Fibroblast of peridontal ligament (primary cell): ENCODE results near the gene SIGLECL1.
"Not testable (repeated sequence)": the region's sequence is repeated elsewhere in the genome, so short reads cannot be mapped to it uniquely, and the experiment has no call there.

Source experiments
- DNase-seq: peaks from one replicate; pipeline ENCODE4 v3.0.0-alpha.2; 2010; ENCODE audit errors: extremely low read depth

Gene SIGLECL1

DNA sequence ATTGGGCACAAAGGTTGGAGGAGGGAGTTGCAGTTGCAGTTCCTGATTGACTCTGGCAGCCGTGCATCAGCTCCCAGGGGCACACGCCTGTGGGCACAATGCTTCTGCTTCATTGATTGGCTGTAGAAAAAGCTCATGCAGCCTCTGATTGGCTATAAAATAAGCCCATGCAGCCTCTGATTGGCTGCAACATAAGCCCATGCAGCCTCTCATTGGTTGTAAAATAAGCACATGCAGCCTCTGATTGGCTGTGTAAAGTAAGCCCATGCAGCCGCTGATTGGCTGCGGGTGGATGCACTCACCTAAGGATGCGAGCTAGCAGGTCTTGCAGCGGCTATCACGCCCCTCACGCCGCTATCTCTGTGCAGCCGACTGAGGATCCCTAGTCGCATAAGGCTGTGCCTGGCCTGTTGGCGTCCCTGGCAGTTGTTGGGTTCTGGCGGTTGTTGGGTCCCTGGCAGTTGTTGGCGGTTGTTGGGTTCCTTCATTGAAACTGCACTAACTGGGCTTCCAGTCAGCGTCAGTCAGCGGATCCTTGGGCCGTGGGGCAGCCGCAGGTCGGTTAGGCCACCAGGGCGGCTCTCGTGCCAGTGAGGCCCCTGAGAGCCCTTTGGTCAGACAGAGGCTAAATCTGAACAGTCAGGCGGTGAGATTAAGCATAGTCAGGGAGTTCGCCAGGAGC is at the start of gene SIGLECL1:
TSS of gene SIGLECL1 (plus strand) at position 295 of the 682 bp plus-strand sequence. CDS start 12,993 bp downstream, outside the sequence.
- DNase-seq, result no peak

DNA sequence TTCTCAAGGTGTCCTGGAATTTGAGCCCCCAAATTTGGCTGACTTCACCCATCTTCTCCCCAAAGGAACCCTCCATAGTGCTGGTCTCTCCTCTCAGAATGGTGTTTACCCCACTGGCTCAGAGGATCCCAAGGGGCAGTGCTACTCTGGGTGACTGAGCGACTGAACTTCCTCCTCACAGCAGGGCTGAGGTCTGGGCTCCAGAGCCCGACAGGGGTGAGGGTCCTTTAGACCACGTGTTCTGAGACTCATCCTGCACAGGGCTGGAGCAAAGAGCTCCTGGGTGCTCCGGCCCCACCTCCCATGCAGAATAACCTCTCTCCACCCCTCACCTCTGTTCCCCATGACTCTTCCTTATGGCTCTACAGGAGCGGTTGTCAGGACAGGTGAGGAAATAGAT is 49.2 kb upstream of the SIGLECL1 start:
- no peak for DNase-seq

DNA sequence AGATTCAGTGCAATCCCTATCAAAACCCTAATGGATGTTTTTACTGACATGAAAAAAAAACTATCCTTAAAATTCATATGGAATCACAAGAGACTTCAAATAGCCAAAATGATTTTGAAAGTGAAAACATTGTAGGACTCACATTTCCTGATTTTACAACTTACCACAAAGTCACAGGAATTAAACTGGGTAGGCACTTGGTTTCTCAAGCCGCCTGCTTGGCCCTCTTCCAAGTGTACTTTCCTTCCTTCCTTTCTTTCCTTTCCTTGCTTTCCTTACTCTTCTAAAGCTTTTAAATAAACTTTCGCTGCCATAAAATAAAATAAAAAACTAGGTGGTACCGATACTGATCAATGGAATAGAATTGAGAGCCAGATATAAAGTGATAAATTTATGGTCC is 47.0 kb upstream of the SIGLECL1 start:
- no peak for DNase-seq

DNA sequence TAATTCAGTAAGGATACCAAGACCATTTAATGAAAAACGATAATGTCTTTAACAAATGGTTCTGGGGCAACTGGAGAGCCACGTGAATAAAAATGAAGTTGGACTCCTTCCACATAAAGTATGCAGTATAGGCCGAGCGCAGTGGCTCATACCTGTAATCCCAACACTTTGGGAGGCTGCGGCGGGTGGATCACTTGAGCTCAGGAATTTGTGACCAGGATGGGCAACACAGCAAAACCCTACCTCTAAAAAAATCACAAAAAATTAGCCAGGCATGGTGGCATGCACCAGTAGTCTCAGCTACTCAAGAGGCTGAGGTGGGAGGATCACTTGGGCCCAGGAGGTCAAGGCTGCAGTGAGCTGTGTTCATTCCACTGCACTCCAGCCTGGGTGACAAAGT is 46.6 kb upstream of the SIGLECL1 start:
- no peak for DNase-seq

DNA sequence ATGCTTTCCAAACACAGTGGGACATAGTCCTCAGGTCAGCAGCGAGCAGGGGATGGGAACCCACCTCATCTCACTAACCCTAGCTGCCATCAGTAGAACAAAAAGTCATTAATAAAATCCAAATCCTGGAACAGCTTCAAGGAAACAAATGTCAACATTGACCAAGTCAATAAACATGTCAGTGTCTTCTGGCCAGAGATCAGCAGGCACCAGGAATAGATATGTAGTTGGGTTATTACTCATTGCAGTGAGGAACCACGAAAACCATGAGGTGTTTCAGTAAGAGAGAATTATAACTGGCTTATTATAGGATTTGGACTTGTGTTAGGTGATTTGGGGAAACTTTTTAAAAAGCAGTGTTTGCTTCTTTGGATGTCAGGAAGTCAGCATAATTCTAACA is 43.1 kb upstream of the SIGLECL1 start:
- DNase-seq, result no peak

DNA sequence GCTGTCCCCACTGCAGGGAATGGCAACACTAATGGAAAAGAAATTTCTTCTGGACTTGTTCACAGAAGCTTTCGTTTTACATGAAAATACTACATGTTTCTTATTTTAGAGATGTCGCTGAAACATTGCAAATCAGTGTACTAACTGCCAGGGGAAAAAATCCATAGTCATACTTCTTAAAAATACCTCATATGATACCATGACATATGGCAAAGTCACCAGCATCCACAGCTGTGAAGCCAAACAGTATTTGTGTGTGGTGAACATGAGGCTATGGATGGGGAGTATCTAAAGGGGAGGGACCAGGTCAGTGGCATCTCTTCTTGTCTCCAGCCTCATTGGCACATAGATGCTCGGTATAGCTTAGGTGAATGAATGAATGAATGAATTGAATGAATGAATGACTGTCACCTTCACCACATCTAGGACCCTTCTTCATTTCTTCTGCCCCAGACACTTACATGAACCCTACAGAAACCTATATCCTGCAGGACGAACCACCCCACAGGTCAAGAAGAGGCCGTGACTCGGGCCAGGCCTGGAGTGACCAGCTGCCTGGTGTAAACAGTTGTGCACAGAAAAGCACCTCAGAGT is 40.6 kb upstream of the SIGLECL1 start:
- DNase-seq, result no peak

DNA sequence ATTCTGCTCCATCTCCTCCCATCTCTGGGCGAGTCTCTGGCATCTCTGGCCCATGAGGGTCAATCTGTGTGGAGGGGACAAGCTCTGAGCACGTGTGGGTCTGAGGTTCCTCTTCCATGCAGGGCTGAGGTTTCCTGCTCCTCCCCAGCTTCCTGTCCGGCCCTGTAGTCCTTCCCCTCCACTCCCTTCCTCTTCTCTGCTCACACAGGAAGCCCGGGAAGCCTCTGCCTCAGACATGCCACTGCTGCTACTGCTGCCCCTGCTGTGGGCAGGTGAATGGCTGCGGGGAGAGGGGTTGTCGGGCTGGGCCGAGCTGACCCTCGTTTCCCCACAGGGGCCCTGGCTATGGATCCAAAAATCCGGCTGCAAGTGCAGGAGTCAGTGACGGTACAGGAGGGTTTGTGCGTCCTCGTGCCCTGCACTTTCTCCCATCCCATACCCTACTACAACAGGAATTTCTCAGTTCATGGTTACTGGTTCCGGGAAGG is 40.0 kb upstream of the SIGLECL1 start:
- DNase-seq, result not testable (repeated sequence)

DNA sequence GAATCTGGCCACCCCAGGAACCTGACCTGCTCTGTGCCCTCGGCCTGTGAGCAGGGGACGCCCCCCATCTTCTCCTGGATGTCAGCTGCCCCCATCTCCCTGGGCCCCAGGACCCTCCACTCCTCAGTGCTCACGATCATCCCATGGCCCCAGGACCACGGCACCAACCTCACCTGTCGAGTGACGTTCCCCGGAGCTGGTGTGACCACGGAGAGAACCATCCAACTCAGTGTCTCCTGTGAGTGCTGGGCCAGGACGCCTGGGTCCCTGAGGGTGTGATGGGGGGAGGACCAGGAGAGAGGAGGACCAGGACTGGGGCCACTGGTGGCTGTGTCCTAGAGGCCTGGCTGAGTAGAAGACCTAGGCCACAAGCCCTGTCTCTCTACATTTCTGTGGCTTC is 39.0 kb upstream of the SIGLECL1 start:
- no peak for DNase-seq

DNA sequence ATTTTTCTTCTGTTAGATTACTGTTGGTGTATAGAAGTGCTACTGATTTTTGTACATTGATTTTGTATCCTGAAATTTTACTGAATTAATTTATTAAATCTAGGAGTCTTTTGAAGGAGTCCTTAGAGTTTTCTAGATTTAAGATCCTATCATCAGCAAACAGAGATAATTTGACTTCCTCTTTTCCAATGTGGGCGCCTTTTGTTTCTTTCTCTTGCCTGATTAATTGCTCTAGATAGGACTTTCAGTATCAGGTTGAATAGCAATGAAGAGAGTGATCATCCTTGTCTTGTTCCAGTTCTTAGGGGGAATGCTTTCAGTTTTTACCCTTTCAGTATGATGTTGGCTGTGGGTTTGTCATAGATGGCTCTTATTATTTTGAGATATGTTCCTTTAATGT is 31.6 kb upstream of the SIGLECL1 start:
- no peak for DNase-seq

DNA sequence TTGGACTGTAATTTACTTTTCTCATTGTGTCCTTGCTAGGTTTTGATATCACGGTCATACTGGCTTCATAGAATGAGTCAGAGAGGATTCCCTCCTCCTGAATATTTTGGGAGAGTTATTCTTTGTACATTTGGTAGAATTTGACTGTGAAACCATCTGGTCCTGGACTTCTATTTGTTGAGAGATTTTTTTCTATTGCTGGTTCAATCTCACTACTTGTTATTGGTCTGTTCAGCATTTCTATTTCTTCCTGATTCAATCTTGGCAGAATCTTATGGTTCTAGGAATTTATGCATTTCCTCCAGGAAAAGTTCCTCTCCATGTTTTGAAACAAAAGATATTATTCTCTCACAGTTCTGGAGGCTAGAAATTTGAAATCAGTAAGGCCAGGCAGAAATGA is 30.9 kb upstream of the SIGLECL1 start:
- no peak for DNase-seq

DNA sequence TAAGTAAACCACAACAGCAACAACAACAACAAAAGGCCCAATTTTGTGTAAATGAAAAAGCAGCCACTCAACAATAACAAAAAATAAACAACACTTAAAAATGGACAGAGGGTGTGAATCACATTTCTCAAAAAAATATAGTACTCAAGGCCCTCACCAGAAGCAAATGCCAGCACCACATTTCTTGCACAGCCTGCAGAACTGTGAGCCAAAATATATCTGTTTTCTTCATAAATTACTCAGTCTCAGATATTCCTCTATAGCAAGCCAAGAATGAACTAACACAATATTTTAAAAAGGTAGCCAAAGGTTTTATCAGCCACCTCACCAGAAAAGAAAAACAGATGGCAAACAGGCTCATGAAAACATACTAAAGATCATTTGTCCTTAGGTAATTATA is 29.9 kb upstream of the SIGLECL1 start:
- DNase-seq, result no peak

DNA sequence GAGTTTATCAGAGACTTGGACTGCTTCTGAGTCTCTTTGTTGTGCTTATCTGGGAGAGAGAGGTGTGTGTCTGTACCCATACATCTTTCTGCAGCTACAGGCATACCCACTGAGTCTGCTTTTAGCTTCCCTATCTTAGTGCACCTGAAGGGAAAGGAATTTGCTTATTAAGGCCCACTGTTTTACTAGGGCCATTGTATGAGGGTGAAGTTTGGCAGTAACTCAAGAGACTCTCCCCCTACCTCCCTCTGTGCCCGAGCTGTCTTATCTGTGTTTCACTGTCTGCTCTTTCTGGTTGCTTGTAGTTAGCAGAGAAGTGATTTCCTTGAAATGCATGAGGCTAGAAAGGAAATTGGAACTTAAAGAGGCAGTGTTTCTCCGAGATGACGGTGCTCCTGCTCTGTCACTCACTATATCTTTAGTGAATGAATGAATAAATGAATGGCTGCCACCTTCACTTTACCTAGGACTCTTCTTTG is 26.7 kb upstream of the SIGLECL1 start:
- no peak for DNase-seq

DNA sequence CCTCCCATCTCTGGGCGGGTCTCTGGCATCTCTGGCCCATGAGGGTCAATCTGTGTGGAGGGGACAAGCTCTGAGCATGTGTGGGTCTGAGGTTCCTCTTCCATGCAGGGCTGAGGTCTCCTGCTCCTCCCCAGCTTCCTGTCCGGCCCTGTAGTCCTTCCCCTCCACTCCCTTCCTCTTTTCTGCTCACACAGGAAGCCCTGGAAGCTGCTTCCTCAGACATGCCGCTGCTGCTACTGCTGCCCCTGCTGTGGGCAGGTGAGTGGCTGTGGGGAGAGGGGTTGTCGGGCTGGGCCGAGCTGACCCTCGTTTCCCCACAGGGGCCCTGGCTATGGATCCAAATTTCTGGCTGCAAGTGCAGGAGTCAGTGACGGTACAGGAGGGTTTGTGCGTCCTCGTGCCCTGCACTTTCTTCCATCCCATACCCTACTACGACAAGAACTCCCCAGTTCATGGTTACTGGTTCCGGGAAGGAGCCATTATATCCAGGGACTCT is 25.9 kb upstream of the SIGLECL1 start, which contains the start of gene CD33:
TSS of gene CD33 (plus strand) at position 183 of the 496 bp plus-strand sequence. CDS start at position 222, 39 bp downstream.
- not testable (repeated sequence) for DNase-seq

DNA sequence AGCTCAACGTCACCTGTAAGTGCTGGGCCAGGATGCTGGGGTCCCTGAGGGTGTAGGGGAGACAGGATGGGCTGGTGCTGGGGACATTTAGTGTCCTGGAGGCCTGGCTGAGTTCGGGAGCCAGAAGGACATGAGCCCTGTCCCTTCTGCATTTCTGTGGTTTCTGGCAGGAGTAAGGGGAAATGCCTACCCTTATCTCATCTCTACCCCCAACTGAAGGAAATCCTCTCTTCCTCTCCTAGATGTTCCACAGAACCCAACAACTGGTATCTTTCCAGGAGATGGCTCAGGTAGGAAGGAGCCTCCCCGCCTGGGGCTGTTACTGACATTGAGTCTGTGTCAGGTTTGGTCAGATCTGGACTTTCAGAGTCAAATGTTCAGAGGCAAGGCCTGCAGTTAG is 24.8 kb upstream of the SIGLECL1 start:
- no peak for DNase-seq

DNA sequence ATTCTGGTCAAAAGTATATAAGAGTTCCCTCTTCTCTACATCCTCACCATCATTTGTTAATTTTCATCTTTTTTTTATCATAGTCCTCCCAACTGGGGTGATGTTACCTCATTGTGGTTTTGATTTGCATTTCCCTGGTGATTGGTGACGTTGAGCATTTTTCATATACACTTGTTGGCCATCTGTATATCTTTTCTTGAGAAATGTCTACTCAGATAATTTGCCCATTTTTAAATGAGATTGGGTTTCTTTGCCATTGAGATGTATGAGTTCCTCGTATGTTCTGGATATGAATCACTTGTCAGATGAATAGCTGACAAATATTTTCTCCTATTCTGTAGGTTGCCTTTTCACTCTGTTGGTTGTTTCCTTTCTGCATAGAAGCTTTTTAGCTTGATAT is 23.6 kb upstream of the SIGLECL1 start:
- DNase-seq, result no peak

DNA sequence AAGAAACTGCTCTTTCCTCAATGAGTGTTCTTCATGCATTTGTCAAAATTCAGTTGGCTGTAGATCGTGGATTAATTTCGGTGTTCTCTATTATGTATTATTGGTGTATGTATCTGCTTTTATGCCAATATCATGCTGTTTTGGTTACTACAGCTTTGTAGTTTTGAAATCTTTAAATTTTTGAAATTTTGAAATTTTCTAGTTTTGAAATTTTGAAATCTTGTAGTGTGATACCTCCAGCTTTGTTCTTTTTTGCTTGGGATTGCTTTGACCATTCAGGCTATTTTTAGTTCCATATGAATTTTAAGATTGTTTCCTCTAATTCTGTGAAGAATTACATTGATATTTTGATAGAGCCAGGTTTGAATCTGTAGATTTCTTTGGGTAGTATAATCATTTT is 22.9 kb upstream of the SIGLECL1 start:
- no peak for DNase-seq

DNA sequence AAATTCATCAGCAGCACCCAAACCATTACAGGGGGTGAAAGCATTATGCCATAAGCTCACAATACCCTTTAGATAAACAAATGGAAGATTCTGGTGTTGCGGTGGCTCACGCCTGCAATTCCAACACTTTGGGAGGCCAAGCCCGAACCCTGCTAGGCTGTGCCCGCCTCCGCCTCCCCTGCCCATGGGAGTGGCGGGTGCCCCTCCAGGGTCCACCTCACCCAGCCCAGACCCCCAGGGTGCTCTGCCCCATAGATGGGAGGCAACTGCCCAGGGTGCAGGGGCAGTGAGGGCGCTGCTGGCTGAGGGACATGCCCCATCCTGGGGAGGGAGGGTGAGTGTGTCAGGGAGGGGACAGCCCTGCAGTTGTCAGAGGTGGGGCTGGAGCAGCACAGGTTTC is 10.0 kb upstream of the SIGLECL1 start:
- DNase-seq, result no peak

DNA sequence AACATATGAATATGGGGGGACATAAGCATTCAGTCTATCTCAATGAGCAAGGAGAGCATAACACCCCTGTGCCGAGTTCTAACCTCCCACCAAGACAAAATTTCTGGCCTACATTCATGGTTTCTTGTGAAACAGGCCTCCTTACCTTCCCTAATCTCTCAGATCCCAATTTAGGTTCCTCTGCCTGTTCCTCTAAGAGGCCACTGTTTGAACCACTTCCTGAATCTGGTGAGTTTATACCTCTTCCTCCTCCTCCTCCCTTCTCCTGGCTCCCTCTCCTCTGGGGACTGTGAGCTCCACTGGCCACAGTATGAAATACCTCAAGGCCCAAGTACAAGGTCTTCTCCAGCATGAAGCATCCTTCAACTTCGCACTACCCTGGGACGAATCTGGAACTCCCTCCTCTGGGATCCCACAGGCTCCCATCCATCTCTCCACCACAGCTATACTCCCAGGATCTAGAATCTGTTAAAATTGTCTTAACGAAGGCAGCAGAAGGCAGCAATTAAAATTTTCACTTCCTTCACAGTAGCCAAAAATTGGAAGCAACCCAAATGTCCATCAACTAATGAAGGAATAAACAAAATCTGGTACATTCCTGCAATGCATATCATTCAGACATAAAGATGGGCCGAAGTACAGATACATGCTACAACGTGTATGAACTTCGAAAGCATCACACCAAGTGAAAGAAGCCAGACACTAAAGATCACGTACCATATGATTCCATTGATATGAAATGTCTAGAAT is 7.8 kb upstream of the SIGLECL1 start:
- no peak for DNase-seq

DNA sequence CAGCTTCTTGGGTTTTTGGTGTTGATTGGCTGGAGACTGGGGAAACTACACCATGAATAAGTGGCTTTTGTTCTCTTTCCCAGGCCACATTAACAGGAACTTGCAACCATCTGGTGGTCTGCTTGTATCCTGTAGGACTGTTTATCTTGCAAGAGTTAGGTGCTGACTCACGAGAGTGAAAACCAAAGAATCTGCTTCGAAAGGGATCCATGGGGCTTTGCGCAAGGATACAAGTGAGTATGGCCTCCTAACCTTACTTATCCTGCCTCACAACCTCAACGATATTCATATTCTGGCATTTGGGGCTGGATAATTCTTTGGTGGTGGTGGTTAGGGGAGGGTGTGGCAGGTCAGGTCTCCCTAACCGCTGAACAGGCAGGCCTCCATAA is 4.7 kb upstream of the SIGLECL1 start:
- DNase-seq, result no peak

DNA sequence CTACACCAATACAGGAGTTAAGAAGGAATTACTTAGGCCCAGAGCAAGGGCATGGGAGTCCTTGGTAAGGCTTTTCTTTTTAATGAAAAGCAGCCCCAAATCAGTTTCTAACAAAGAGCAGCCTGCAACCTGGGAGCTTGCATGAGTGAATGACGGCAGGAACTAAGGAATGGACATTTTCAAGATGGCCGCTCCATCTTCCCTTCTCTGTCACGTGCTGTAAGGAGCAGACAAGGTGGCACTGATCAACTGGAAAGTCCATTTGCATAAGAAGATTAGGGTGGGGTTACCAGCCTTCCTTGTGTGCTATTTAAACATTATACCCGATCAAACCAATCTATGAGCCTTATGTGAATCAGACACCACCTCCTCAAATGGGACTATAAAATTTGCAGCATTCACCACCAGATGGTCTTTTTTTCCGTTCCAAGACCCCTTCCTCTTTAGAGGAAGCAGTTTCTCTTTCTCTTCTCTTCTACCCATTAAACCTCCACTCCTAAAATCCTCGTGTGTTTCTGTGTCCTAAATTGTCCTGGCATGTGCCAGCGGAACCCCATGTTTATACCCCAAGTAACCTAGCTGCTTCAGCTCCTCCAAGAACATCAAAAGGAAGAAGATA is 2.8 kb upstream of the SIGLECL1 start:
- no peak for DNase-seq

DNA sequence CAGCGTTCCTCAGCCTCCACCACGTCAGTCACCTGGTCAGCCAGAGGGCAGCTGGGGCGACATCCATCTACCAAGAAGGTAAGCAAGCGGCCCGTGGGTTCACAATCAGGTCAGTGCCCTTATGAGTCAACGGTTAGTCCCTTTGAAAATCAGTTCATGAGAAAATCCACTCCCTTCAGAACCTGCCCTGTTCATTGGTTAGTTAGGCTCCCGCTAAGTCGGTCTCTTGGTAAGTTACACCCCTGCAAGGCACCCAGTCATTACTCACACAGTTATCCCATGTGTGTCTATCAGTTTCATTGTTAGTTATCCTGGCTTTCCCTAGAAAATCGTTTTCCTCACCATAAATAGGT is 564 bp downstream of the SIGLECL1 start:
- no peak for DNase-seq
